NCI-H1048 (cell line): ENCODE results near the gene ZNF99.
"Not testable (repeated sequence)": the region's sequence is repeated elsewhere in the genome, so short reads cannot be mapped to it uniquely, and the experiment has no call there.

Source experiments
- DNase-seq: peaks from one replicate; lab custom pipeline; 2025; lab: John Stamatoyannopoulos, UW

ZNF99 gene

GRCh38 chr19:22783651-22784410, at the start of gene ZNF99:
Gene ZNF99, minus strand, starts transcription at chr19:22784151. Its CDS starts 135 bp downstream, at chr19:22784016.
- DNase-seq: no peak

- DNase-seq: no peak
These were observed 48.2 kb upstream of the ZNF99 start, which contains the start of gene ZNF723 for GRCh38 chr19:22832031-22832762. Gene ZNF723, plus strand, starts transcription at chr19:22832291. Its CDS starts 89 bp downstream, at chr19:22832380.

GRCh38 chr19:22831211-22831610, 47.3 kb upstream of the ZNF99 start:
- DNase-seq: no peak

- DNase-seq: no peak
These were observed 30.2 kb upstream of the ZNF99 start for GRCh38 chr19:22814124-22814523.

GRCh38 chr19:22807061-22807835, 23.3 kb upstream of the ZNF99 start:
- DNase-seq: no peak

GRCh38 chr19:22806418-22806817, 22.5 kb upstream of the ZNF99 start:
- no peak for DNase-seq

GRCh38 chr19:22797040-22797439, 13.1 kb upstream of the ZNF99 start:
- no peak for DNase-seq

- not testable (repeated sequence) for DNase-seq
These were observed 8.9 kb upstream of the ZNF99 start for GRCh38 chr19:22792863-22793262.

- DNase-seq: no peak
These were observed 47.9 kb downstream of the ZNF99 start for GRCh38 chr19:22735911-22736645.

- no peak for DNase-seq
These were observed 50.3 kb downstream of the ZNF99 start for GRCh38 chr19:22733691-22734090.

GRCh38 chr19:22728214-22728613, 55.7 kb downstream of the ZNF99 start:
- DNase-seq: not testable (repeated sequence)

- not testable (repeated sequence) for DNase-seq
These were observed 62.4 kb downstream of the ZNF99 start for GRCh38 chr19:22721533-22721932.

- no peak for DNase-seq
These were observed 75.0 kb downstream of the ZNF99 start for GRCh38 chr19:22708983-22709382.

- not testable (repeated sequence) for DNase-seq
These were observed 80.9 kb downstream of the ZNF99 start for GRCh38 chr19:22703096-22703495.

GRCh38 chr19:22702661-22703060, 81.3 kb downstream of the ZNF99 start:
- DNase-seq: not testable (repeated sequence)
